Measurements from ENCODE around the gene MYO5B.
"Not testable (repeated sequence)": the region's sequence is repeated elsewhere in the genome, so short reads cannot be mapped to it uniquely, and the experiment has no call there.

MYO5B gene

DNA sequence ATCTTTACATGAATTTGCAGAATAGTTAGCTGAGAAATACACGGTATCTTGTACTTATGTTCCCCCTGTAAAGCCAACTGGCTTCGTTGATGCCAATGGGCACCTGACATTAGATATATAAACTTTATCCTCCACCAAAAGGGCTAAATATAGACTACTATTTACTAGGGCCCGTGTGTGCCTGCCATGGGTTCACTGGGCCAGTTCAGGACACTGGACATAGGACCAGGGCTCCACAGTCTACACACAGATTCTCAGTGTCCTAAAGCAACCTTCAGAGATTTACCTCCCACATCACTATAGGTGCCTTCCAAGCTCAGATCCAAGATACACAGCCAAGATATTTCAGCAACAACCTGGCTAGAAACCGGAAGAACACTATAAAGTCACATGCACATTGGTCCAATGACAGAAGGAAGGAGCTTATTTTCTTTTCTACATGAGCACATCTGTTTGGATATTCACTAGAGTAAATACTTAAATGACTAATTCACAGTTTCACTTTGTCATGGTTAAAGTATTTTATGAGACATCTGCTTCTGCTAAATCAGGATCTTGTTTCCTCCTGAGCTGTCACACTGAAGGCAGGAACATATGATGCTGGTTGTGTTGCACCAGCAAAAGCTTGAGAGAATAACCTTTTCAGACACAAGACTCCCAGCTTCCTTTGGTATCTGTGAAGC lies 95.1 kb downstream of the MYO5B start:
- peak; percentile 53 for DNase-seq (ENCODE audit: low read depth)

GRCh38 chr18:50097702-50098101 lies 97.2 kb downstream of the MYO5B start:
- DNase-seq (ENCODE audit: low read depth), result no peak

DNA sequence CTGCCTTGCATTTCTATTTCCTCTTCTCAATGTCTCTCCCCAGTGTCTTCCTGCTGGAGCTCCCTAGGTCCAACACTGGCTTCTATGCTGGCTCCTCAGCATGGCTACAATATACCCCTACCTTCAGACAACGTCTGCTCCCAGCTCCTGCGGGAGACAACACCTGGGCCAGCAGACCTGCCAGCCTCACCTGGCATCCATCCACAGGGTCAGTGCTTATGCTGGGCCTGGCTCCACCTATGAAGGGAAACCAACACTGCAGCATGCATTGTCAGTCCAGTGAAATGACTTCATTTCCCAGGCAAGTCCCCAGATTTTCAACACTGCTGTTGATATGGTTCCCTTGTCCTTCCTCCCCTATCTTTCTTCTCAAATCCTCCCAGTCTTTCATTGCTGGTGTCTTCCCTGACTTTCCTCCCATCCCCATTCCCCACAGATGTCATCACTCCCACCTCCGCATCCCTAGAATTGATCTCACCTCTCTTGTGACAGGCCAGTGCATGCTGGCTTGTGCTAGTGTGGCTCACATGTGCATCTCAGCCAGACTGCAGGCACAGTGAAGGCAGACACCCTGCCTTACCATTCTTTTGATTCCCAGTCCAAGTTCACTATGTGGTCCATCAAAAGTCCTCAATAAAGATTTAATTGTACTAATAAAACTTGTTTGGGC lies 98.0 kb downstream of the MYO5B start:
- DNase-seq (ENCODE audit: low read depth), result no peak

DNA sequence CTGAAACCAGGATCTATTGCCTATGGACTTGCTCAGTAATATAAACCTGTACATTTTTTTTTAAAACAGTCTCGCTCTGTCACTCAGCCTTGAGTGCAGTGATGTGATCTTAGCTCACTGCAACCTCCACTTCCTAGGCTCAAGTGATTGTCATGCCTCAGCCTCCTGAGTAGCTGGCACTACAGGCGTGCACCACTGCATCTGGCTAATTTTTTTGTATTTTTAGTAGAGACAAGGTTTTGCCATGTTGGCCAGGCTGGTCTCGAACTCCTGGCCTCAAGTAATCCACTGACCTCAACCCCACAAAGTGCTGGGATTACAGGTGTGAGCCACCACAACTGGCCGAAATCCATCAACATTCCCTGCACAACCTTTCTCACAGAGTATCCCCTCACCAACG lies 100.2 kb downstream of the MYO5B start:
- not testable (repeated sequence) for DNase-seq (ENCODE audit: low read depth)

DNA sequence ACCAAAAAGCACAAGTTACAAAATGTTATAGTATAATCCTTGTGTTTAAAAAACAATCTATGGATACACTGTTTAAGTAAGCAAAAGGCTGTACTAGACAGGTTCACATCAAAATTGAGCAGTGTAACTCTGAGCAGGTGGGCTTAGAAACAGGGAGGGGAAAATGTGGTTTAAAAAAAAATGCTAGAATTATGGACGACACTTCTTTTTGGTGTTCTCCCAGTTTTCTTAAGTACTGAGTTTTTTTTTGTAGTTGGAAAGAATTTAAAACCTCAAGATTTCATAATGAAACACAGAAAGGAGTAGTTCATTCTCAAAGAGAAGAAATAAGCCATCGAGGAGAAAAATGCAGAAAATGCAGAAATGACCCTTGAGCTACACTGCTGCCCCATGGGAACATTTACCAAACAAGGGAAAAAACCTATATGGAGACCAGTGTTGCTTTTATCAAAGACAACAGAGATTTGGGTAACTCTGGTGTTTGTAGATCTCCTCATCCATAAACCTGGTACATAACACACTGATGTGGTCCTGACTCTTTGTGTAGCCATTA lies 100.7 kb downstream of the MYO5B start:
- no peak for DNase-seq (ENCODE audit: low read depth)

DNA sequence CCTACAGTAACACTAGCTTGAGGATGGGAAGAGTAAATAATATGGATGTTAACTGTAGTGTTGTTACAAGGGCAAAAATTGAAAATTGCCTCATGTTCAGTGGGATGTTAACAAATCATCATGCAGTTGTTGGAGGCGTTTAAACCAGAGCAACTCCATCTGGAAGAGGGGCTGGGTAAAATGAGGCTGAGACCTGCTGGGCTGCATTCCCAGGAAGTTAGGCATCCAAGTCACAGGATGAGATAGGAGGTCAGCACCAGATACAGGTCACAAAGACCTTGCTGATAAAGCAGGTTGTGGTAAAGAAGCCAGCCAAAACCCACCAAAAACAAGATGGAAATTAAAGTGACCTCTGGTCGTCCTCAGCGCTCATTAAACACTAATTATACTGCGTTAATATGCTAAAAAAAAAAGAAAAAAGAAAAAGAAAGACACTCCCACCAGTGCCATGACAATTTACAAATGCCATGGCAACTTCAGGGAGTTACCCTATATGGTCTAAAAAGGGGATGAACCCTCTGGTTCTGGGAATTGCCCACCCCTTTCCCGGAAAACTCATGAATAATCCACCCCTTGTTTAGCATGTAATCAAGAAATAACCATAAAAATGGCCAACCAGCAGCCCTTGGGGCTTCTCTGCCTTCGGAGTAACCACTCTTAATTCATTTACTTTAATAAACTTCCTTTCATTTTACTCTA lies 101.4 kb downstream of the MYO5B start:
- DNase-seq (ENCODE audit: low read depth), result no peak

- no peak for DNase-seq (ENCODE audit: low read depth)
These were observed 102.6 kb downstream of the MYO5B start for GRCh38 chr18:50092245-50092805.

DNA sequence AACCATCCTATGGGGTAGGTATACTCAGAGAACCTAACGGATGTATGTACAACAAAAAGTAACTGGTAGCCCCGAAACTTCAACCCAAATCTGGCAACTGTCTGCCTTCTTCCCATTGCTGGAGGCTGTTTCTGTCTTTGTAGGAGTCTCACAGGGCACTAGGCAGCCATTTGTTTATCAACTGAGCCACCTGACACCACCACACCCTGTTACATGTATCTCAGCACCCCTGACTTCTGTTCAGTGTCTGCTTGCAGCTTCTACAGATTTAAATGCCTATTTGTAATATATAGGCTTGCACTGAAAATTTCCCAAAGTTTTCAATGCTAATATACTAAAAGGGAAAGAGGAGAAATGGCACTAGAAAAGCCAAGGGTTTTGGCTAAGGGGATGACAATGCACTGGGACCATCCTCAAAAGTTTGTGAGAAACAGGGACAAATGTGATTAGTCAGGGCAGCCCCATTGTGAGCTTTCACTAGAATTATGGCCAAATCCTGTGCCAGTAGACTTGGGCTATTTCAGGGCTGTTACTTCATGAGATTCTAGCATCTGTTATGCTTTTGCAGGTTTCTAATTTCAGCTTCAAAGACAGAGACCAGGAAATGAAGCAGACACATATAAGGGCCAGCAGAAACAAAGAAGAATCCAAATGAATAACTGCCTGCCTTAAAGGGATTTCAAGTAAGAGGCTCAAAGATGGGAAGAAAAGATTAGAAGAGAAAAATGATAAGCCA lies 103.3 kb downstream of the MYO5B start:
- DNase-seq (ENCODE audit: low read depth), result no peak

- no peak for DNase-seq (ENCODE audit: low read depth)
These were observed 104.3 kb downstream of the MYO5B start for GRCh38 chr18:50090370-50091312.

DNA sequence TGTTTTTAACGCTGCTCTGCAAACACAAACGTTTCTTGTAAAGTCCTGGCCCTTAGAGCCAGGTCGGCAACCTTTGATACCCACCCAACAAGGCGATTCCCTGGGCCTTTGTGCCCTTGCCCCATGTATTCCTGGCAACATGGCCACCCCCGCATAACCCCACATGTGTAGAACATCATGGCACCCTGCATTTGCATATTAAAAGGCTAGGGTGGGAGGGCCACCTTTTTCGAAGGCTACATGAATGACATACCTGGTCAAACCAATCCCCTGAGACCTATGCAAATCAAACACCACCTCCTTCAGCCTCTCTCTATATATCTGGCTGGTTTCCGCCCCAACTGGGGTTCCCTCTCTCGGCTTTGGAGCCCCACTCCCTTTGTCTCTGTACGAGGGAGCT lies 105.2 kb downstream of the MYO5B start:
- DNase-seq (ENCODE audit: low read depth), result no peak

GRCh38 chr18:50083708-50084107 lies 111.2 kb downstream of the MYO5B start:
- DNase-seq (ENCODE audit: low read depth), result no peak

DNA sequence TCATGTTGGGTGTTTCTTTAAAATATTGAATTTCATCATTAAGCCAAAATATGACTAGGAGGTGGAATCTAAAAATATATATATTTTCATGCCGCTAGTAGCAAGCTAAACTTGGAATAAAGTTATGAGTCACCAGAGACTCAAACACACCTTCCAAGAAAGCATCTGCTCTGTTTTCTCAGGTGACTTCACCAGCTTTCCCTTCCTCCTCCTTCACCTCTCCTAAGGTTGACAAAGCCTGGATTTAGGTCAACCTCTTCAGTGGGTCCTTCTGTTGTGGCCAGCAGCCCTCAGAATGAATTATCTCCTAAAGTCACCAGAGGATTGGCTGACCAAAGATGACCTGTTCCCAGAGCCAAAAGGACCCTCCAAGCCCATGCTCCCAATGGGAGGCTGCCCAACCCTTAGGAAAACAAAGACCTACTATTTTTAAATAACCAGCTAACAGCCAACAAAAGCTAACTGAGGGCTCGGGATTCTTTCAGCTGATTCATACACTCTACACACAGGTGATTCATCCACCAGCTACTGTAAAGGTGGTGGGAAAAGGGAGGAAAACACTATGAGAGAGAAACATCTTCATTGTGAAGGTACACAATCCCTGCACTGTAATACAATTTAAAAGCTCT lies 113.9 kb downstream of the MYO5B start:
- DNase-seq (ENCODE audit: low read depth), result no peak

- DNase-seq (ENCODE audit: low read depth), result no peak
These were observed 114.6 kb downstream of the MYO5B start for GRCh38 chr18:50080316-50080715.

DNA sequence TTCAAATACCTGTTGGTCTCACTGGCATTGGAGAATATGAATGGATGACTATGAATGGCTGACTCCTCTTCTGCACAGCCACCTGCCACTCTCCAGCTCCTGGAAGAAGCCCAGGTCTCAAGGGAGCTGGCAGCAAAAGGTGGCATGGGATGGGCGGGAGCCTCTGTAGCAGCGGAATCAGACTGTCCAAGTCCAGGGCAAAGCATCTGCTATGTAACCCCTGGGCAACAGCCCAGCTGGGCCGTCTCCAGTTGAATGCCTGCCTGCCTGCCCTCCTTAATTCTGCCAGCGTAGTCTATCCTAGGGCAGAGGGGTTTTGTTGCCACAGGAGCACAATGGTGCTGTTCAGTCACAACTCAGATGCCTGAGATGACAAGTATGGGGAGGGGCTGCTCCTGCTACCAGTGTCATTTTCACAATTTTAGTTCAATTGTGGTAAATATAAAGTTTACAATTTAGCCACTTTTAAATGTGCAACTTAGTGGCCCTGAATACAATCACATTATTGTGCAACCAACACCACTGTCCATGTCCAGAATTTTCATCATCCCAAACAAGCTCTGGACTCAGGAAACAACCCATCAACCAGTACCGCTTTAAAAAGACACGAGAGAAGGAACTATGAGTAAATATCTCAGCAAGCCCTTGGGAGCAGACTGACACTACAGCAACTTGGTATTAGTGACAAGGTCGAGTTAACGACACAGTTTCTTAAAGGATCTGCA lies 115.2 kb downstream of the MYO5B start:
- no peak for DNase-seq (ENCODE audit: low read depth)

DNA sequence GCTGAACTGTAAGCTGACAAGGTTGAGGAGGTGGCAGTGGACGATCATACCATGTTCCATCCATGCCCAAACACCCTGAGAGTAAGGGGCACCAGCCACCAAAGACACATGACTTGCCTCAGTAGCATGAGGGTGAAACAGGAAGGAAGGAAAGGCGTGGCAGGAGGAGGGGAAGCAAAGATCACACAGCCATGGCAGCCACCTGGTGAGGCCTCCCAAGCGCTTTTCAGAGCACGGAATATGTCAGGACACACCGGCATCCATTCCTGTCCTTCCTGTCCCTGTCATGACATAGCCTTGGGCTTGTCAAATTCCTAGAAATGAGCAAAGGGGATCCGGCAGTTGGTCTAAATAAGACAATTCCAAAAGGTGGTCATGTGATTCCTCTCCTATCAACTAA lies 118.7 kb downstream of the MYO5B start:
- DNase-seq (ENCODE audit: low read depth), result no peak

DNA sequence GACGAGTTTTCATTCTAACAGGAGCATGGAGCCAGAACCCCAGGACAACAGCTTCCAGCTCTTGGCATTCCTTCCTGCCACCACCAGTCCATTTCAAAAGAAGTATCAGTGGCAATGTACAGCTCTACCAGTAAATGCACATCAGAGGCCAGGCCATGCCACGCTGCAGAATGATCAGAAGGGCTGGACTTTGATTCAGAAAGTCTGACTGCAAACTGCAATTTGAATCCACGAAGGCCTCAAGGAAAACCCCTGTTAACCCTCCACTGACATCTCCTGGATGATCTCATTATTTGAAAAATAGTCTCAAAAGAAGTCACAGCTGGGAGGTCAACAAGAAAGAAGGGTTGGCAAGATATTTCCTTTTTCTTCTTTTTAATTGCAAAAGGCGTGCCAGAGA lies 119.2 kb downstream of the MYO5B start:
- no peak for DNase-seq (ENCODE audit: low read depth)

GRCh38 chr18:50074404-50074803 lies 120.5 kb downstream of the MYO5B start:
- no peak for DNase-seq (ENCODE audit: low read depth)

GRCh38 chr18:50073319-50073718 lies 121.6 kb downstream of the MYO5B start:
- no peak for DNase-seq (ENCODE audit: low read depth)

DNA sequence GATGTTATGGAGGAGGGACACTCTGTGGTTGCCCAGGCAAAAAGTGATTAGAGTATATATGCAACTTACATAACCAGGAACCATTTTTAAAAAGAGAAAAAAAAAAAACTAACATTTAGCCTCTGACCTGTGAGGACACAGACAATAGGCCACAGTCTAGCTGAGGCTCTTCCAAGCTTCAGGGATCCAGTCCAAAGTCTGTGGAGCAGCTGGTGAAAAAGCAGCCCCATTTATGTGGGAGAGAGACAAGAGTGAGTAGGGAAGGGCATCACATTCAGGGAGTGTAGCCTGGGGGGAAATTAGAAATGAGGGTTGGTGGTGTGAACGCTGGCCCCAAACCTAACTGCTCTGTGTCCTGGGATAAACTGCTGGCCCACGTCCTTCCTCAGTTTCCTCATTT lies 122.8 kb downstream of the MYO5B start:
- DNase-seq (ENCODE audit: low read depth), result no peak

DNA sequence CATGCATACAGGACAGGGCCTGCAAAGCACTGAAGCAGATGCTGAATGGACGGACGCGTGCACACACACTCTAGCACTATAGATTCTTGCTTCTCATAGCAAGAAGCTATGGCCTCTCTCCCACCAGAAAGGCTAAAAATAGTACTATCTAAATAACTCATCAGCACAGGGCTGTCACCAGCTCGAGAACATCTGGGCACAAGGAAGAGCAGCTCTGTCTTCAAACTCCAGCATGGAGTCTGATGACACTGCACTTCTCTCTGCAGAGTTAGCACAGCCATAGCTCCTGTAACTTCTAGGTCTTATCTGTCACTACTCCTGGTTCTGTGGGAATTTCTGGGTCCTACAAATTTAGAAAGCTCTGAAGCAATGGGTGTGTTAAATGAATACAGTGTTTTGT lies 123.5 kb downstream of the MYO5B start:
- no peak for DNase-seq (ENCODE audit: low read depth)
